HepG2 (cell line): ENCODE results near the gene SOCS1. TPM values are rescaled to one million over a fixed set of nuclear protein-coding genes. Genes with fewer than 3 reads are reported as not detected.
A peak's percentile ranks its signal among the peaks of the same experiment; 100 is the strongest.

Source experiments
- AGO2 ChIP-seq: fragments of 200-400 bp; formaldehyde crosslinking; optimal IDR thresholded peaks from 2 replicates; pipeline ENCODE3; 2017; ENCODE audit warnings: mild to moderate bottlenecking, low read depth, low read length, moderate library complexity
- CBFB ChIP-seq: sonication (generic); formaldehyde crosslinking; IDR thresholded peaks from 2 replicates; pipeline ENCODE4 v1.4.0; 2020; ENCODE audit warnings: missing genetic modification reagents
- GABPB1 ChIP-seq: IDR thresholded peaks from 2 replicates; pipeline ENCODE4 v1.6.1; 2016; ENCODE audit warnings: mild to moderate bottlenecking, missing genetic modification reagents, moderate library complexity, missing compliant biosample characterization
- HNRNPL ChIP-seq: fragments of 200-400 bp; formaldehyde crosslinking; IDR thresholded peaks from 2 replicates; pipeline ENCODE4 v1.6.1; 2017; ENCODE audit warnings: mild to moderate bottlenecking, low read depth, low read length
- IRF2 ChIP-seq: IDR thresholded peaks from 2 replicates; pipeline ENCODE4 v1.6.1; 2018; ENCODE audit warnings: missing genetic modification reagents, missing compliant biosample characterization
- MAFG ChIP-seq: sonication (generic); formaldehyde crosslinking; IDR thresholded peaks from 2 replicates; pipeline ENCODE4 v1.5.1; 2020; ENCODE audit warnings: mild to moderate bottlenecking, missing genetic modification reagents
- MIXL1 ChIP-seq: IDR thresholded peaks from 2 replicates; pipeline ENCODE4 v1.6.1; 2016
- NFE2L2 ChIP-seq: fragments of 150-350 bp; IDR thresholded peaks from 2 replicates; pipeline ENCODE4 v1.6.1; 2014; ENCODE audit warnings: low read length
- POLR2A ChIP-seq, 2 experiments: IDR thresholded peaks; 2 replicates each; pipeline ENCODE4 v1.6.1; 2011; ENCODE audit warnings: low read depth in 2 of 2, low read length in 2 of 2, mild to moderate bottlenecking in 1 of 2, moderate library complexity in 1 of 2; ENCODE audit not compliant: insufficient read depth in 1 of 2
- SAFB2 ChIP-seq: sonication (generic); formaldehyde crosslinking; IDR thresholded peaks from 2 replicates; pipeline ENCODE4 v1.5.1; 2020; ENCODE audit warnings: missing genetic modification reagents, low read depth, mild to moderate bottlenecking, borderline replicate concordance
- SIN3B ChIP-seq: fragments of 150-350 bp; IDR thresholded peaks from 2 replicates; pipeline ENCODE4 v1.6.1; 2014; ENCODE audit warnings: low read length
- SMAD1 ChIP-seq: sonication (generic); formaldehyde crosslinking; IDR thresholded peaks from 2 replicates; pipeline ENCODE4 v1.4.0; 2020; ENCODE audit warnings: missing genetic modification reagents, low read depth, mild to moderate bottlenecking, borderline replicate concordance
- ZBTB38 ChIP-seq: sonication (generic); formaldehyde crosslinking; IDR thresholded peaks from 2 replicates; pipeline ENCODE4 v1.5.1; 2020; ENCODE audit warnings: mild to moderate bottlenecking, missing genetic modification reagents
- ZNF10 ChIP-seq: sonication (generic); formaldehyde crosslinking; IDR thresholded peaks from 2 replicates; pipeline ENCODE4 v1.4.0; 2020; ENCODE audit warnings: mild to moderate bottlenecking, low read depth, missing genetic modification reagents, borderline replicate concordance
- ZNF143 ChIP-seq: sonication (generic); formaldehyde crosslinking; IDR thresholded peaks from 2 replicates; pipeline ENCODE4 v1.4.0; 2020; ENCODE audit warnings: missing genetic modification reagents
- ZNF180 ChIP-seq: sonication (generic); formaldehyde crosslinking; IDR thresholded peaks from 2 replicates; pipeline ENCODE4 v1.4.0; 2020; ENCODE audit warnings: low read depth, missing genetic modification reagents, borderline replicate concordance
- ZNF367 ChIP-seq: sonication (generic); formaldehyde crosslinking; IDR thresholded peaks from 2 replicates; pipeline ENCODE4 v1.4.0; 2020; ENCODE audit warnings: missing genetic modification reagents, borderline replicate concordance
- ZNF570 ChIP-seq: sonication (generic); formaldehyde crosslinking; IDR thresholded peaks from 2 replicates; pipeline ENCODE4 v1.4.0; 2020; ENCODE audit warnings: mild to moderate bottlenecking, missing genetic modification reagents, borderline replicate concordance
- ZNF615 ChIP-seq: sonication (generic); formaldehyde crosslinking; IDR thresholded peaks from 2 replicates; pipeline ENCODE4 v1.5.0; 2020; ENCODE audit warnings: mild to moderate bottlenecking, missing genetic modification reagents, borderline replicate concordance
- ZNF879 ChIP-seq: sonication (generic); formaldehyde crosslinking; IDR thresholded peaks from 2 replicates; pipeline ENCODE4 v1.8.1; 2023; ENCODE audit warnings: missing genetic modification reagents
- polyA plus RNA-seq, 8 experiments: library from polyadenylated mRNA; depleted of rRNA in 3 of 8; stranded (reverse) in 7 of 8; unstranded in 1 of 8; fragments of >200 nt; fragmentation: Illumina TruSeq in 4 of 8; extraction: Trizol in 4 of 8; gene quantifications; 2 replicates each; pipeline versions ENCODE4 v1.2.1 to v1.2.3, GENCODE V29; 2011 to 2016; ENCODE audit warnings: low read depth in 4 of 8, missing spikeins in 1 of 8, mixed read lengths in 1 of 8; ENCODE audit not compliant: insufficient read depth in 1 of 8
- total RNA-seq, 5 experiments: library from RNA; depleted of rRNA; stranded (reverse); fragments of >200 nt; fragmentation: Illumina TruSeq; extraction: Trizol; gene quantifications; 2 replicates each; pipeline ENCODE4 v1.2.3, GENCODE V29; 2016; ENCODE audit warnings: low read depth in 1 of 5
- TF ChIP-seq, protein P1 (sequence below): sonication (generic); formaldehyde crosslinking; IDR thresholded peaks from 2 replicates; pipeline ENCODE4 v1.9.0; 2022; ENCODE audit warnings: missing genetic modification reagents, mild to moderate bottlenecking, borderline replicate concordance
- TF ChIP-seq, protein P2 (sequence below): sonication (generic); formaldehyde crosslinking; IDR thresholded peaks from 2 replicates; pipeline ENCODE4 v1.4.0; 2020; ENCODE audit warnings: mild to moderate bottlenecking, missing genetic modification reagents
- TF ChIP-seq, protein P3 (sequence below): sonication (generic); formaldehyde crosslinking; IDR thresholded peaks from 2 replicates; pipeline ENCODE4 v1.5.1; 2020; ENCODE audit warnings: mild to moderate bottlenecking, moderate library complexity, missing genetic modification reagents
- TF ChIP-seq, protein P4 (sequence below): sonication (generic); formaldehyde crosslinking; conservative IDR thresholded peaks from 2 replicates; pipeline ENCODE4 v1.4.0; 2020; ENCODE audit warnings: missing genetic modification reagents

Gene SOCS1
- total and polyA plus RNA-seq, 2 of the 13 experiments (the other 11 are each of a cell fraction or from before 2014, with no cell fraction given), result 5.3 to 6.3 TPM

DNA sequence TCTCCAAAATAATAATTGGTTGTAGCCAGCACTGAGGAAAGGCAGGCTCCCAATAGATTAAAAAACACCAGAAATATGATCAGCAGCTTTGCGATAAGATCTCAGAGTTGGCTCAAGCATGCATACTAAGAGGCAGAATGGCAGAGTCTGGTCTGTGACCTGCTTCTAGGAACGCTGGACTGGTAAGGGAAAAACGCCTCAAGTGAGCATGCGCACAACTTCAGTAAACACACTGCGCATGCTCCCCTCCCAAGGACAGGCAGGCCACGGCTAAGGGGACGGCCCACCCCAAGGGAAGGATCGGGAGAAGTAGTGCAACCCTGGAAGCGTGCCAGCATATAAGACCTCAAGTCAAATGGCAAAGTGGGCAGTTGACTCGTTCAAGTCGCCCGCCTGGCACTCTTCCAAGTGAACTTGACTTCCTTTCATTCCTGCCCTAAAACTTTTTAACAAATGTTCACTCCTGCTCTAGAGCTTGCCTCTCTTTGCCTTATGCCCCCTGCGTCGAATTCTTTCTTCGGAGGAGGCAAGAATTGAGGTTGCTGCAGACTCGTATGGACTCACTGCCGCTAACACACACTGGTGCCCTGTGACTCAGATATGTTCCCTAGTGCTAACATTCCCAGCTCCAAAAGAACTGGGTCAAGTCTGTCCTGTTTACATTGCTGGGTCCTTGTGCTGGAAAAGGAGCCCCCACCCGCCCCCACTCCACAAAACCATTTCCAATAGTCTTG lies 47.6 kb upstream of the SOCS1 start (continued):
- TF ChIP-seq MIXL1 (CRISPR knock-in tag) (no peak), SIN3B (no peak), AGO2 (no peak), ZNF180 (CRISPR knock-in tag) (no peak), ZBTB38 (CRISPR knock-in tag) (peak; percentile 79), HNRNPL (no peak), SMAD1 (CRISPR knock-in tag) (no peak), SAFB2 (CRISPR knock-in tag) (no peak), POLR2A (IDR thresholded peaks at IDR 0.05; ENCODE audit: insufficient read depth in 1 of 2, low read depth in 2 of 2, low read length in 2 of 2) (no peak), CBFB (CRISPR knock-in tag) (0 out of 2 replicates have a peak, but pooled peaks have one; percentile 46), ZNF143 (CRISPR knock-in tag) (no peak), ZNF570 (CRISPR knock-in tag) (no peak), MAFG (CRISPR knock-in tag) (no peak), ZNF615 (CRISPR knock-in tag) (no peak), ZNF879 (CRISPR knock-in tag) (no peak), IRF2 (CRISPR knock-in tag) (0 out of 2 replicates have a peak, but pooled peaks have one; percentile 17), NFE2L2 (no peak), GABPB1 (CRISPR knock-in tag) (0 out of 2 replicates have a peak, but pooled peaks have one; percentile 14), ZNF367 (CRISPR knock-in tag) (no peak), ZNF10 (no peak)
- TF ChIP-seq, protein P1, sequence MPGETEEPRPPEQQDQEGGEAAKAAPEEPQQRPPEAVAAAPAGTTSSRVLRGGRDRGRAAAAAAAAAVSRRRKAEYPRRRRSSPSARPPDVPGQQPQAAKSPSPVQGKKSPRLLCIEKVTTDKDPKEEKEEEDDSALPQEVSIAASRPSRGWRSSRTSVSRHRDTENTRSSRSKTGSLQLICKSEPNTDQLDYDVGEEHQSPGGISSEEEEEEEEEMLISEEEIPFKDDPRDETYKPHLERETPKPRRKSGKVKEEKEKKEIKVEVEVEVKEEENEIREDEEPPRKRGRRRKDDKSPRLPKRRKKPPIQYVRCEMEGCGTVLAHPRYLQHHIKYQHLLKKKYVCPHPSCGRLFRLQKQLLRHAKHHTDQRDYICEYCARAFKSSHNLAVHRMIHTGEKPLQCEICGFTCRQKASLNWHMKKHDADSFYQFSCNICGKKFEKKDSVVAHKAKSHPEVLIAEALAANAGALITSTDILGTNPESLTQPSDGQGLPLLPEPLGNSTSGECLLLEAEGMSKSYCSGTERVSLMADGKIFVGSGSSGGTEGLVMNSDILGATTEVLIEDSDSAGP (CRISPR knock-in tag), result peak; percentile 30; the same call in 1 of the 2 replicates
- TF ChIP-seq, protein P2, sequence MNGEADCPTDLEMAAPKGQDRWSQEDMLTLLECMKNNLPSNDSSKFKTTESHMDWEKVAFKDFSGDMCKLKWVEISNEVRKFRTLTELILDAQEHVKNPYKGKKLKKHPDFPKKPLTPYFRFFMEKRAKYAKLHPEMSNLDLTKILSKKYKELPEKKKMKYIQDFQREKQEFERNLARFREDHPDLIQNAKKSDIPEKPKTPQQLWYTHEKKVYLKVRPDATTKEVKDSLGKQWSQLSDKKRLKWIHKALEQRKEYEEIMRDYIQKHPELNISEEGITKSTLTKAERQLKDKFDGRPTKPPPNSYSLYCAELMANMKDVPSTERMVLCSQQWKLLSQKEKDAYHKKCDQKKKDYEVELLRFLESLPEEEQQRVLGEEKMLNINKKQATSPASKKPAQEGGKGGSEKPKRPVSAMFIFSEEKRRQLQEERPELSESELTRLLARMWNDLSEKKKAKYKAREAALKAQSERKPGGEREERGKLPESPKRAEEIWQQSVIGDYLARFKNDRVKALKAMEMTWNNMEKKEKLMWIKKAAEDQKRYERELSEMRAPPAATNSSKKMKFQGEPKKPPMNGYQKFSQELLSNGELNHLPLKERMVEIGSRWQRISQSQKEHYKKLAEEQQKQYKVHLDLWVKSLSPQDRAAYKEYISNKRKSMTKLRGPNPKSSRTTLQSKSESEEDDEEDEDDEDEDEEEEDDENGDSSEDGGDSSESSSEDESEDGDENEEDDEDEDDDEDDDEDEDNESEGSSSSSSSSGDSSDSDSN (CRISPR knock-in tag), result no peak
- TF ChIP-seq, protein P3, sequence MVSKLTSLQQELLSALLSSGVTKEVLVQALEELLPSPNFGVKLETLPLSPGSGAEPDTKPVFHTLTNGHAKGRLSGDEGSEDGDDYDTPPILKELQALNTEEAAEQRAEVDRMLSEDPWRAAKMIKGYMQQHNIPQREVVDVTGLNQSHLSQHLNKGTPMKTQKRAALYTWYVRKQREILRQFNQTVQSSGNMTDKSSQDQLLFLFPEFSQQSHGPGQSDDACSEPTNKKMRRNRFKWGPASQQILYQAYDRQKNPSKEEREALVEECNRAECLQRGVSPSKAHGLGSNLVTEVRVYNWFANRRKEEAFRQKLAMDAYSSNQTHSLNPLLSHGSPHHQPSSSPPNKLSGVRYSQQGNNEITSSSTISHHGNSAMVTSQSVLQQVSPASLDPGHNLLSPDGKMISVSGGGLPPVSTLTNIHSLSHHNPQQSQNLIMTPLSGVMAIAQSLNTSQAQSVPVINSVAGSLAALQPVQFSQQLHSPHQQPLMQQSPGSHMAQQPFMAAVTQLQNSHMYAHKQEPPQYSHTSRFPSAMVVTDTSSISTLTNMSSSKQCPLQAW, result no peak
- TF ChIP-seq, protein P4, sequence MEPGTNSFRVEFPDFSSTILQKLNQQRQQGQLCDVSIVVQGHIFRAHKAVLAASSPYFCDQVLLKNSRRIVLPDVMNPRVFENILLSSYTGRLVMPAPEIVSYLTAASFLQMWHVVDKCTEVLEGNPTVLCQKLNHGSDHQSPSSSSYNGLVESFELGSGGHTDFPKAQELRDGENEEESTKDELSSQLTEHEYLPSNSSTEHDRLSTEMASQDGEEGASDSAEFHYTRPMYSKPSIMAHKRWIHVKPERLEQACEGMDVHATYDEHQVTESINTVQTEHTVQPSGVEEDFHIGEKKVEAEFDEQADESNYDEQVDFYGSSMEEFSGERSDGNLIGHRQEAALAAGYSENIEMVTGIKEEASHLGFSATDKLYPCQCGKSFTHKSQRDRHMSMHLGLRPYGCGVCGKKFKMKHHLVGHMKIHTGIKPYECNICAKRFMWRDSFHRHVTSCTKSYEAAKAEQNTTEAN, result no peak
